Measurements from ENCODE around the gene PFN1. TPM values are rescaled to one million over a fixed set of nuclear protein-coding genes. Genes with fewer than 3 reads are reported as not detected.

The PFN1 gene
- total RNA-seq, 1 donor from 2014 or later: 811 TPM

- H3K27me3 ChIP-seq: no peaks in the 10 kb centered on the region
- TF ChIP-seq POLR2AphosphoS5 (IDR thresholded peaks at IDR 0.05; ENCODE audit: insufficient read depth in 1 of 2, low read depth in 1 of 2) (no peak), CTCF (IDR thresholded peaks at IDR 0.05) (no peak), POLR2A (IDR thresholded peaks at IDR 0.05) (no peak)
- intact Hi-C loops (cut with DNase I): no loop called here
- no peaks in the 10 kb centered on the region for H3K4me1 ChIP-seq
- no peak for DNase-seq (ENCODE audit: extremely low spot score in 2 of 2)
- H3K9me3 ChIP-seq: no peaks in the 10 kb centered on the region
- H3K27ac ChIP-seq: no peak overlapping the region
- H3K36me3 ChIP-seq: peaks cover 0 to 58% of the 10 kb centered on the region in 2 donors
- H3K4me3 ChIP-seq: no peak overlapping the region
Observed at GRCh38 chr17:4978726-4979125, 30.4 kb upstream of the PFN1 start.

GRCh38 chr17:4974115-4974670 is 25.9 kb upstream of the PFN1 start:
- no peak overlapping the region for H3K4me3 ChIP-seq
- TF ChIP-seq POLR2A (IDR thresholded peaks at IDR 0.05) (no peak), CTCF (IDR thresholded peaks at IDR 0.05) (no peak), POLR2AphosphoS5 (IDR thresholded peaks at IDR 0.05; ENCODE audit: insufficient read depth in 1 of 2, low read depth in 1 of 2) (no peak)
- H3K27me3 ChIP-seq: no peaks in the 10 kb centered on the region
- intact Hi-C loops (cut with DNase I): no loop called here
- no peak for DNase-seq (ENCODE audit: extremely low spot score in 2 of 2)
- peaks cover 10% of the 10 kb centered on the region for H3K4me1 ChIP-seq
- peaks cover 0 to 63% of the 10 kb centered on the region in 2 donors for H3K36me3 ChIP-seq
- no peak overlapping the region for H3K27ac ChIP-seq
- no peaks in the 10 kb centered on the region for H3K9me3 ChIP-seq

- no peaks in the 10 kb centered on the region for H3K9me3 ChIP-seq
- peaks cover 18% of the 10 kb centered on the region for H3K4me1 ChIP-seq
- no peak overlapping the region for H3K27ac ChIP-seq
- H3K27me3 ChIP-seq: no peaks in the 10 kb centered on the region
- peaks cover 0 to 57% of the 10 kb centered on the region in 2 donors for H3K36me3 ChIP-seq
- no peak for TF ChIP-seq CTCF (IDR thresholded peaks at IDR 0.05)
- TF ChIP-seq POLR2AphosphoS5 (IDR thresholded peaks at IDR 0.05; ENCODE audit: insufficient read depth in 1 of 2, low read depth in 1 of 2): no peak
- TF ChIP-seq POLR2A (IDR thresholded peaks at IDR 0.05): no peak
- intact Hi-C loops (cut with DNase I): no loop called here
- DNase-seq (ENCODE audit: extremely low spot score in 2 of 2): no peak
- H3K4me3 ChIP-seq: no peak overlapping the region
Observed at GRCh38 chr17:4973256-4974114, 25.2 kb upstream of the PFN1 start.

- intact Hi-C loops (cut with DNase I): no loop called here
- Histone ChIP-seq H3K4me1 (peaks cover 23% of the 10 kb centered on the region), H3K27me3 (no peaks in the 10 kb centered on the region), H3K36me3 (peaks cover 0 to 49% of the 10 kb centered on the region in 2 donors), H3K4me3 (no peak overlapping the region), H3K9me3 (no peaks in the 10 kb centered on the region), H3K27ac (no peak overlapping the region)
- TF ChIP-seq POLR2AphosphoS5 (IDR thresholded peaks at IDR 0.05; ENCODE audit: insufficient read depth in 1 of 2, low read depth in 1 of 2) (no peak), CTCF (IDR thresholded peaks at IDR 0.05) (no peak), POLR2A (IDR thresholded peaks at IDR 0.05) (no peak)
- DNase-seq (ENCODE audit: extremely low spot score in 2 of 2): no peak
Observed at GRCh38 chr17:4972752-4973151, 24.4 kb upstream of the PFN1 start.

GRCh38 chr17:4972322-4972721 is 24.0 kb upstream of the PFN1 start:
- Histone ChIP-seq H3K27ac (no peak overlapping the region), H3K4me1 (peaks cover 23% of the 10 kb centered on the region), H3K9me3 (no peaks in the 10 kb centered on the region), H3K4me3 (no peak overlapping the region), H3K36me3 (peaks cover 0 to 45% of the 10 kb centered on the region in 2 donors), H3K27me3 (no peaks in the 10 kb centered on the region)
- no peak for TF ChIP-seq CTCF (IDR thresholded peaks at IDR 0.05)
- intact Hi-C loops (cut with DNase I): no loop called here
- DNase-seq (ENCODE audit: extremely low spot score in 2 of 2): no peak
